ENCODE results near the gene BAZ2B.

DNA sequence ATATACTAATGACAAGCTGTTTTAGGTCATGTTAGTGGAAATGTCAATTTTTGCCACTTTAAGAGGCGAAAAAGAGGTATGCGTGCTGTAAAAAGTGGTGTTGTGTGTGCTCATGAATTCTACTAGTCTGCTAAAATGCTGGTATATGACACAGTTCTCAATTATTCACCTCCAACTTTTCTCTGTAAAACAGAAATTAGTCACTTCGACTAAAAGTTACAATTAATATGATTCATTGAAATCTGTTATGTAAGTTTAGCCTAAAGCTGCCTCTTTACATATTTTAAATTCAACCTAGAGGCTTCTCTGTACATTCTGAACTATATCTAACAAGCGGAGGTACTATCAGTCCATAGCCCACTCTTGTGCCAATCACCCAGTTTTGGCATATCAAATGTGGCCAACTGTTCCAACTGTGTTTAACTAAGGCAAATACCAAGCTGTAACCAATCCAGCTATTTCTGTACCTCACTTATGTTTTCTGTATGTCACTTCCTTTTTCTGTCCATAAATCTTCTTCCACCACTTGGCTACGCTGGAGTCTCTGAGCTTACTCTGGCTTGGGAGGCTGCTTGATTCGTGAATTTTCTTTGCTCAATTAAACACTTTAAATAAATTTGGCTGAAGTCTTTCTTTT is 20.8 kb downstream of the BAZ2B start:
- TF ChIP-seq, protein P1, sequence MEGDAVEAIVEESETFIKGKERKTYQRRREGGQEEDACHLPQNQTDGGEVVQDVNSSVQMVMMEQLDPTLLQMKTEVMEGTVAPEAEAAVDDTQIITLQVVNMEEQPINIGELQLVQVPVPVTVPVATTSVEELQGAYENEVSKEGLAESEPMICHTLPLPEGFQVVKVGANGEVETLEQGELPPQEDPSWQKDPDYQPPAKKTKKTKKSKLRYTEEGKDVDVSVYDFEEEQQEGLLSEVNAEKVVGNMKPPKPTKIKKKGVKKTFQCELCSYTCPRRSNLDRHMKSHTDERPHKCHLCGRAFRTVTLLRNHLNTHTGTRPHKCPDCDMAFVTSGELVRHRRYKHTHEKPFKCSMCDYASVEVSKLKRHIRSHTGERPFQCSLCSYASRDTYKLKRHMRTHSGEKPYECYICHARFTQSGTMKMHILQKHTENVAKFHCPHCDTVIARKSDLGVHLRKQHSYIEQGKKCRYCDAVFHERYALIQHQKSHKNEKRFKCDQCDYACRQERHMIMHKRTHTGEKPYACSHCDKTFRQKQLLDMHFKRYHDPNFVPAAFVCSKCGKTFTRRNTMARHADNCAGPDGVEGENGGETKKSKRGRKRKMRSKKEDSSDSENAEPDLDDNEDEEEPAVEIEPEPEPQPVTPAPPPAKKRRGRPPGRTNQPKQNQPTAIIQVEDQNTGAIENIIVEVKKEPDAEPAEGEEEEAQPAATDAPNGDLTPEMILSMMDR (IDR thresholded peaks at IDR 0.05; ENCODE audit: low read length) = no peak
- TF ChIP-seq EZH2 (IDR thresholded peaks at IDR 0.05; ENCODE audit: borderline replicate concordance, low read length) = no peak
